Neural cell (in vitro differentiated cells): ENCODE results near the gene LPAR1.

Experiments
- CTCF ChIP-seq: fragments of 450-650 bp; IDR thresholded peaks from 2 replicates; pipeline ENCODE4 v1.5.1; 2014; ENCODE audit warnings: antibody characterized with exemption, mild to moderate bottlenecking, moderate library complexity; ENCODE audit not compliant: poor library complexity, severe bottlenecking
- EP300 ChIP-seq: fragments of 450-650 bp; conservative IDR thresholded peaks from 2 replicates; pipeline ENCODE4 v1.6.1; 2014; ENCODE audit warnings: antibody characterized with exemption, mild to moderate bottlenecking, moderate library complexity; ENCODE audit not compliant: poor library complexity, severe bottlenecking
- MXI1 ChIP-seq: fragments of 450-650 bp; conservative IDR thresholded peaks from 2 replicates; pipeline ENCODE4 v1.6.1; 2014; ENCODE audit warnings: antibody characterized with exemption, mild to moderate bottlenecking; ENCODE audit not compliant: poor library complexity, severe bottlenecking
- POLR2AphosphoS5 ChIP-seq: IDR thresholded peaks from 2 replicates; pipeline ENCODE4 v1.6.1; 2012
- RAD21 ChIP-seq: fragments of 450-650 bp; conservative IDR thresholded peaks from 2 replicates; pipeline ENCODE4 v1.6.1; 2014; ENCODE audit warnings: antibody characterized with exemption, mild to moderate bottlenecking, moderate library complexity

GRCh38 chr9:111027798-111028197 lies 10.5 kb downstream of the LPAR1 start:
- TF ChIP-seq CTCF: no peak
- no peak for TF ChIP-seq RAD21
- TF ChIP-seq MXI1: no peak
- no peak for TF ChIP-seq EP300
- TF ChIP-seq POLR2AphosphoS5: no peak
